Measurements from ENCODE around the gene BMPER. TPM values are rescaled to one million over a fixed set of nuclear protein-coding genes. Genes with fewer than 3 reads are reported as not detected.

The BMPER gene
- polyA plus RNA-seq, 1 donor from 2014 or later: 2.1 TPM

DNA sequence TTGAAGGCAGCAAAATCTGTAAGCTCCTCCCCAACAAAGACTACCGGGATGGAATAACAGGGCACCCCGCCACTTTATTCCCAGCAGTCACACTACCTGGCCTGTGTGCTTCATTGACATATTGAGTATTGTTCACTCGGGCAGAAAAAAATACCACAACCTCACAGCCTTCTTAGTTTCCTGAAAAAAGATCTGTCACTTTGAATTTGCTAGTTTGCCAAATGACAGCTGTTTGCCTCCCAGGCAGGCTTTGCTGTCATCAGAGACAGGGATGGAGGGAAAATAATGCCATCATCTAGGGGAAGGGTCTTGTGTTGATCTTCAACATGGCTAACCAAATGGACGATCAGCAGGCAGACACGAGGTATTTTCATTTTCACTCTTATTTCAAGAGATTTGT is 26.9 kb downstream of the BMPER start:
- no peaks in the 10 kb centered on the region for H3K27me3 ChIP-seq (ENCODE audit: insufficient read depth, low read depth, low read length)
- TF ChIP-seq TAF1 (IDR thresholded peaks at IDR 0.05; ENCODE audit: low read depth) (no peak), EP300 (conservative IDR thresholded peaks at IDR 0.05; ENCODE audit: poor library complexity, severe bottlenecking) (no peak)
- no peaks in the 10 kb centered on the region for H3K79me2 ChIP-seq (replicated peaks; ENCODE audit: insufficient read depth, low read length)
- H2AFZ ChIP-seq (ENCODE audit: low read depth, low read length): no peak overlapping the region
- H3K9me3 ChIP-seq (ENCODE audit: low read length): no peaks in the 10 kb centered on the region
- no peak overlapping the region for H3K4me3 ChIP-seq (ENCODE audit: low read length)
- H3K4me2 ChIP-seq (ENCODE audit: low read length): no peak overlapping the region
- H4K20me1 ChIP-seq (ENCODE audit: insufficient read depth): no peaks in the 10 kb centered on the region
- H3K9ac ChIP-seq (ENCODE audit: low read length): no peak overlapping the region
- no peaks in the 10 kb centered on the region for H3K36me3 ChIP-seq (ENCODE audit: insufficient read depth, low read length)
- no peaks in the 10 kb centered on the region for H3K9me2 ChIP-seq (ENCODE audit: insufficient read depth, low read length)
- no peak overlapping the region for H3K27ac ChIP-seq (ENCODE audit: low read length)
- H3F3A ChIP-seq (ENCODE audit: insufficient read depth, low read length, poor library complexity, severe bottlenecking): no peaks in the 10 kb centered on the region

- no peaks in the 10 kb centered on the region for H3K79me2 ChIP-seq (replicated peaks; ENCODE audit: insufficient read depth, low read length)
- H3K9ac ChIP-seq (ENCODE audit: low read length): no peak overlapping the region
- no peaks in the 10 kb centered on the region for H3K36me3 ChIP-seq (ENCODE audit: insufficient read depth, low read length)
- no peak overlapping the region for H2AFZ ChIP-seq (ENCODE audit: low read depth, low read length)
- H3K4me2 ChIP-seq (ENCODE audit: low read length): no peak overlapping the region
- TF ChIP-seq CTCF (IDR thresholded peaks at IDR 0.05; ENCODE audit: poor library complexity, severe bottlenecking) (peak; percentile 92), RAD21 (conservative IDR thresholded peaks at IDR 0.05) (peak; percentile 87), MXI1 (conservative IDR thresholded peaks at IDR 0.05; ENCODE audit: poor library complexity, severe bottlenecking) (no peak), SMC3 (conservative IDR thresholded peaks at IDR 0.05; ENCODE audit: poor library complexity) (peak; percentile 97), POLR2AphosphoS5 (IDR thresholded peaks at IDR 0.05) (no peak), EZH2 (IDR thresholded peaks at IDR 0.05; ENCODE audit: borderline replicate concordance, insufficient read depth, low read length, poor library complexity, severe bottlenecking) (no peak)
- TF ChIP-seq, protein P1, sequence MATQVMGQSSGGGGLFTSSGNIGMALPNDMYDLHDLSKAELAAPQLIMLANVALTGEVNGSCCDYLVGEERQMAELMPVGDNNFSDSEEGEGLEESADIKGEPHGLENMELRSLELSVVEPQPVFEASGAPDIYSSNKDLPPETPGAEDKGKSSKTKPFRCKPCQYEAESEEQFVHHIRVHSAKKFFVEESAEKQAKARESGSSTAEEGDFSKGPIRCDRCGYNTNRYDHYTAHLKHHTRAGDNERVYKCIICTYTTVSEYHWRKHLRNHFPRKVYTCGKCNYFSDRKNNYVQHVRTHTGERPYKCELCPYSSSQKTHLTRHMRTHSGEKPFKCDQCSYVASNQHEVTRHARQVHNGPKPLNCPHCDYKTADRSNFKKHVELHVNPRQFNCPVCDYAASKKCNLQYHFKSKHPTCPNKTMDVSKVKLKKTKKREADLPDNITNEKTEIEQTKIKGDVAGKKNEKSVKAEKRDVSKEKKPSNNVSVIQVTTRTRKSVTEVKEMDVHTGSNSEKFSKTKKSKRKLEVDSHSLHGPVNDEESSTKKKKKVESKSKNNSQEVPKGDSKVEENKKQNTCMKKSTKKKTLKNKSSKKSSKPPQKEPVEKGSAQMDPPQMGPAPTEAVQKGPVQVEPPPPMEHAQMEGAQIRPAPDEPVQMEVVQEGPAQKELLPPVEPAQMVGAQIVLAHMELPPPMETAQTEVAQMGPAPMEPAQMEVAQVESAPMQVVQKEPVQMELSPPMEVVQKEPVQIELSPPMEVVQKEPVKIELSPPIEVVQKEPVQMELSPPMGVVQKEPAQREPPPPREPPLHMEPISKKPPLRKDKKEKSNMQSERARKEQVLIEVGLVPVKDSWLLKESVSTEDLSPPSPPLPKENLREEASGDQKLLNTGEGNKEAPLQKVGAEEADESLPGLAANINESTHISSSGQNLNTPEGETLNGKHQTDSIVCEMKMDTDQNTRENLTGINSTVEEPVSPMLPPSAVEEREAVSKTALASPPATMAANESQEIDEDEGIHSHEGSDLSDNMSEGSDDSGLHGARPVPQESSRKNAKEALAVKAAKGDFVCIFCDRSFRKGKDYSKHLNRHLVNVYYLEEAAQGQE (IDR thresholded peaks at IDR 0.05; ENCODE audit: borderline replicate concordance): no peak
- H3K27ac ChIP-seq (ENCODE audit: low read length): no peak overlapping the region
- no peak overlapping the region for H3K4me3 ChIP-seq (ENCODE audit: low read length)
- no peaks in the 10 kb centered on the region for H3K9me2 ChIP-seq (ENCODE audit: insufficient read depth, low read length)
- no peaks in the 10 kb centered on the region for H3F3A ChIP-seq (ENCODE audit: insufficient read depth, low read length, poor library complexity, severe bottlenecking)
- H3K9me3 ChIP-seq (ENCODE audit: low read length): no peaks in the 10 kb centered on the region
- no peaks in the 10 kb centered on the region for H3K27me3 ChIP-seq (ENCODE audit: insufficient read depth, low read depth, low read length)
- H4K20me1 ChIP-seq (ENCODE audit: insufficient read depth): no peaks in the 10 kb centered on the region
These were observed 27.6 kb downstream of the BMPER start for GRCh38 chr7:33932832-33933468.

Data from neural cell (in vitro differentiated cells).